HepG2 (cell line): ENCODE data around the gene TIMP3.

Experiments
- CEBPG ChIP-seq: IDR thresholded peaks from 2 replicates; pipeline ENCODE4 v1.6.1; 2016
- CTCF ChIP-seq: sonication (generic); formaldehyde crosslinking; IDR thresholded peaks from 2 replicates; pipeline ENCODE4 v1.5.0; 2020; ENCODE audit warnings: mild to moderate bottlenecking, missing genetic modification reagents, moderate library complexity
- EP300 ChIP-seq, 3 experiments: sonication (generic) in 1 of 3; formaldehyde crosslinking in 1 of 3; IDR thresholded peaks; 2 replicates each; pipeline versions ENCODE4 v1.5.1 to v1.6.1; 2011 to 2020; ENCODE audit warnings: low read depth in 2 of 3, low read length in 2 of 3, borderline replicate concordance in 1 of 3, improper control_type of control experiment in 1 of 3, mild to moderate bottlenecking in 1 of 3, missing genetic modification reagents in 1 of 3, moderate library complexity in 1 of 3
- FLYWCH1 ChIP-seq: sonication (generic); formaldehyde crosslinking; IDR thresholded peaks from 2 replicates; pipeline ENCODE4 v1.8.1; 2023; ENCODE audit warnings: mild to moderate bottlenecking, missing genetic modification reagents
- FOSL2 ChIP-seq: sonication (generic); formaldehyde crosslinking; IDR thresholded peaks from 2 replicates; pipeline ENCODE4 v1.4.0; 2020; ENCODE audit warnings: missing genetic modification reagents
- FOXK2 ChIP-seq: fragments of 450-650 bp; IDR thresholded peaks from 2 replicates; pipeline ENCODE4 v1.6.1; 2016
- HNF1B ChIP-seq: sonication (generic); formaldehyde crosslinking; IDR thresholded peaks from 2 replicates; pipeline ENCODE4 v1.5.1; 2020; ENCODE audit warnings: mild to moderate bottlenecking, moderate library complexity, missing genetic modification reagents
- POLR2AphosphoS5 ChIP-seq: IDR thresholded peaks from 2 replicates; pipeline ENCODE4 v1.6.1; 2012; ENCODE audit warnings: low read depth, low read length
- ZFY ChIP-seq: sonication (generic); formaldehyde crosslinking; IDR thresholded peaks from 2 replicates; pipeline ENCODE4 v1.4.0; 2020; ENCODE audit warnings: missing genetic modification reagents
- ZNF275 ChIP-seq: sonication (generic); formaldehyde crosslinking; IDR thresholded peaks from 2 replicates; pipeline ENCODE4 v1.8.0; 2022; ENCODE audit warnings: missing genetic modification reagents, mild to moderate bottlenecking, inconsistent platforms, borderline replicate concordance
- ZNF282 ChIP-seq: fragments of 450-650 bp; IDR thresholded peaks from 2 replicates; pipeline ENCODE4 v1.6.1; 2018; ENCODE audit not compliant: partially characterized antibody
- ZNF557 ChIP-seq: sonication (generic); formaldehyde crosslinking; IDR thresholded peaks from 2 replicates; pipeline ENCODE4 v1.4.0; 2020; ENCODE audit warnings: missing genetic modification reagents

- TF ChIP-seq FLYWCH1 (CRISPR knock-in tag) = no peak
- no peak for TF ChIP-seq CEBPG
- no peak for TF ChIP-seq FOSL2 (CRISPR knock-in tag)
- no peak for TF ChIP-seq EP300 (IDR thresholded peaks at IDR 0.05; ENCODE audit: low read depth in 2 of 2, low read length in 2 of 2)
- TF ChIP-seq EP300 (CRISPR knock-in tag; IDR thresholded peaks at IDR 0.05; ENCODE audit: borderline replicate concordance) = no peak
- no peak for TF ChIP-seq ZNF282
- no peak for TF ChIP-seq CTCF (CRISPR knock-in tag)
- no peak for TF ChIP-seq ZNF275 (CRISPR knock-in tag)
- TF ChIP-seq POLR2AphosphoS5 = no peak
- no peak for TF ChIP-seq HNF1B
- TF ChIP-seq ZFY (CRISPR knock-in tag) = no peak
- no peak for TF ChIP-seq FOXK2
- no peak for TF ChIP-seq ZNF557 (CRISPR knock-in tag)
Measured at GRCh38 chr22:32753591-32753990, 47.9 kb upstream of the TIMP3 start.
